ENCODE results near the gene SEC23IP.
A peak's percentile ranks its signal among the peaks of the same experiment; 100 is the strongest.
"Not testable (repeated sequence)": the region's sequence is repeated elsewhere in the genome, so short reads cannot be mapped to it uniquely, and the experiment has no call there.

SEC23IP gene

GRCh38 chr10:119892188-119893065, at the start of gene SEC23IP:
TSS of gene SEC23IP (plus strand) at chr10:119892730. CDS start at chr10:119892783, 53 bp downstream.
- peak; percentile 86 for DNase-seq (ENCODE audit: low read depth, low spot score)

GRCh38 chr10:119845656-119846055, 46.9 kb upstream of the SEC23IP start:
- no peak for DNase-seq (ENCODE audit: low read depth, low spot score)

- no peak for DNase-seq (ENCODE audit: low read depth, low spot score)
Measured at GRCh38 chr10:119849031-119849789, 43.3 kb upstream of the SEC23IP start.

GRCh38 chr10:119849944-119850343, 42.6 kb upstream of the SEC23IP start:
- DNase-seq (ENCODE audit: low read depth, low spot score), result no peak

GRCh38 chr10:119852277-119852676, 40.3 kb upstream of the SEC23IP start:
- no peak for DNase-seq (ENCODE audit: low read depth, low spot score)

- DNase-seq (ENCODE audit: low read depth, low spot score), result no peak
Measured at GRCh38 chr10:119852822-119853221, 39.7 kb upstream of the SEC23IP start.

- no peak for DNase-seq (ENCODE audit: low read depth, low spot score)
Measured at GRCh38 chr10:119853574-119853973, 39.0 kb upstream of the SEC23IP start.

GRCh38 chr10:119858063-119858462, 34.5 kb upstream of the SEC23IP start:
- DNase-seq (ENCODE audit: low read depth, low spot score), result no peak

GRCh38 chr10:119859420-119860258, 32.9 kb upstream of the SEC23IP start:
- DNase-seq (ENCODE audit: low read depth, low spot score), result no peak

GRCh38 chr10:119860866-119861607, 31.5 kb upstream of the SEC23IP start:
- DNase-seq (ENCODE audit: low read depth, low spot score), result no peak

- no peak for DNase-seq (ENCODE audit: low read depth, low spot score)
Measured at GRCh38 chr10:119862524-119862923, 30.0 kb upstream of the SEC23IP start.

- no peak for DNase-seq (ENCODE audit: low read depth, low spot score)
Measured at GRCh38 chr10:119863951-119864565, 28.5 kb upstream of the SEC23IP start.

GRCh38 chr10:119865699-119866240, 26.8 kb upstream of the SEC23IP start:
- no peak for DNase-seq (ENCODE audit: low read depth, low spot score)

GRCh38 chr10:119867317-119867716, 25.2 kb upstream of the SEC23IP start:
- DNase-seq (ENCODE audit: low read depth, low spot score), result no peak

GRCh38 chr10:119869398-119869797, 23.1 kb upstream of the SEC23IP start:
- DNase-seq (ENCODE audit: low read depth, low spot score), result not testable (repeated sequence)

GRCh38 chr10:119871881-119872609, 20.5 kb upstream of the SEC23IP start:
- no peak for DNase-seq (ENCODE audit: low read depth, low spot score)

- DNase-seq (ENCODE audit: low read depth, low spot score), result no peak
Measured at GRCh38 chr10:119872610-119872859, 20.0 kb upstream of the SEC23IP start, which contains the start of gene MCMBP. TSS of gene MCMBP (minus strand) at chr10:119872843. CDS start at chr10:119872584, 259 bp downstream.

- peak; percentile 33 for DNase-seq (ENCODE audit: low read depth, low spot score)
Measured at GRCh38 chr10:119872860-119873681, 19.5 kb upstream of the SEC23IP start.

GRCh38 chr10:119878524-119878923, 14.0 kb upstream of the SEC23IP start:
- DNase-seq (ENCODE audit: low read depth, low spot score), result no peak
